Astrocyte (in vitro differentiated cells and primary cell): ENCODE data around the gene DAZAP1. TPM values are rescaled to one million over a fixed set of nuclear protein-coding genes. Genes with fewer than 3 reads are reported as not detected.

Source experiments
- DNase-seq: peaks from one replicate; pipeline ENCODE4 v3.0.0-alpha.2; 2010; ENCODE audit warnings: low read depth
- FAIRE-seq: peaks from 2 replicates; lab custom pipeline; 2011; peaks lifted over from hg19 to GRCh38; lab: Jason Lieb, UNC
- H2AFZ ChIP-seq: 2 replicates; pipeline ENCODE4 v1.6.0; 2012; ENCODE audit warnings: low read depth, low read length, inconsistent platforms
- H3K27ac ChIP-seq: 2 replicates; pipeline ENCODE4 v1.5.1; 2011; ENCODE audit warnings: low read depth, low read length, inconsistent platforms
- H3K27me3 ChIP-seq: 2 replicates; pipeline ENCODE4 v1.6.0; 2011; ENCODE audit warnings: low read length, inconsistent platforms; ENCODE audit not compliant: insufficient read depth
- H3K36me3 ChIP-seq: 2 replicates; pipeline ENCODE4 v1.5.1; 2011; ENCODE audit warnings: low read length, inconsistent platforms; ENCODE audit not compliant: insufficient read depth
- H3K4me1 ChIP-seq: 2 replicates; pipeline ENCODE4 v1.5.1; 2011; ENCODE audit warnings: low read length, inconsistent platforms; ENCODE audit not compliant: insufficient read depth
- H3K4me2 ChIP-seq: 2 replicates; pipeline ENCODE4 v1.6.0; 2012; ENCODE audit warnings: low read length, inconsistent platforms
- H3K4me3 ChIP-seq: 2 replicates; pipeline ENCODE4 v1.5.1; 2011; ENCODE audit warnings: low read depth, mild to moderate bottlenecking, low read length, inconsistent platforms; ENCODE audit not compliant: insufficient read depth
- H3K79me2 ChIP-seq: 2 replicates; pipeline ENCODE4 v1.6.0; 2012; ENCODE audit warnings: mild to moderate bottlenecking, low read length, inconsistent platforms; ENCODE audit not compliant: insufficient read depth
- H3K9ac ChIP-seq: 2 replicates; pipeline ENCODE4 v1.6.0; 2012; ENCODE audit warnings: mild to moderate bottlenecking, low read length, inconsistent platforms
- H3K9me3 ChIP-seq: 2 replicates; pipeline ENCODE4 v1.5.1; 2012; ENCODE audit warnings: low read depth, mild to moderate bottlenecking, low read length, inconsistent platforms; ENCODE audit not compliant: insufficient read depth
- H4K20me1 ChIP-seq: 2 replicates; pipeline ENCODE4 v1.6.0; 2012; ENCODE audit warnings: low read length, inconsistent platforms; ENCODE audit not compliant: insufficient read depth
- H3K27ac Mint-ChIP-seq: one replicate; pipeline ENCODE4 v1.8.0; 2021; ENCODE audit warnings: mild to moderate bottlenecking, mixed read lengths; ENCODE audit not compliant: unreplicated experiment
- H3K27me3 Mint-ChIP-seq: one replicate; pipeline ENCODE4 v1.8.0; 2021; ENCODE audit warnings: low read depth, mixed read lengths; ENCODE audit not compliant: unreplicated experiment
- H3K36me3 Mint-ChIP-seq: one replicate; pipeline ENCODE4 v1.8.0; 2021; ENCODE audit warnings: low read depth, mixed read lengths; ENCODE audit not compliant: unreplicated experiment
- H3K4me1 Mint-ChIP-seq: one replicate; pipeline ENCODE4 v1.8.0; 2021; ENCODE audit warnings: low read depth, mixed read lengths; ENCODE audit not compliant: unreplicated experiment
- H3K4me3 Mint-ChIP-seq: one replicate; pipeline ENCODE4 v1.8.0; 2021; ENCODE audit warnings: mild to moderate bottlenecking, moderate library complexity, mixed read lengths; ENCODE audit not compliant: unreplicated experiment
- H3K9me3 Mint-ChIP-seq: one replicate; pipeline ENCODE4 v1.8.0; 2021; ENCODE audit warnings: mild to moderate bottlenecking, mixed read lengths; ENCODE audit not compliant: unreplicated experiment
- EZH2 ChIP-seq: IDR thresholded peaks from 2 replicates; pipeline ENCODE4 v1.6.1; 2012; ENCODE audit warnings: mild to moderate bottlenecking, low read length, inconsistent platforms; ENCODE audit not compliant: insufficient read depth
- total RNA-seq: library from RNA; stranded (reverse); gene quantifications from 2 replicates; pipeline ENCODE4 v1.2.1, GENCODE V29; 2021
- TF ChIP-seq, protein P1 (sequence below): IDR thresholded peaks from 2 replicates; pipeline ENCODE4 v1.5.1; 2011; ENCODE audit warnings: low read depth, mild to moderate bottlenecking, inconsistent platforms, low read length, moderate library complexity; ENCODE audit not compliant: insufficient read depth

DAZAP1 gene
- total RNA-seq, 1 donor from 2014 or later = 108 TPM

DNA sequence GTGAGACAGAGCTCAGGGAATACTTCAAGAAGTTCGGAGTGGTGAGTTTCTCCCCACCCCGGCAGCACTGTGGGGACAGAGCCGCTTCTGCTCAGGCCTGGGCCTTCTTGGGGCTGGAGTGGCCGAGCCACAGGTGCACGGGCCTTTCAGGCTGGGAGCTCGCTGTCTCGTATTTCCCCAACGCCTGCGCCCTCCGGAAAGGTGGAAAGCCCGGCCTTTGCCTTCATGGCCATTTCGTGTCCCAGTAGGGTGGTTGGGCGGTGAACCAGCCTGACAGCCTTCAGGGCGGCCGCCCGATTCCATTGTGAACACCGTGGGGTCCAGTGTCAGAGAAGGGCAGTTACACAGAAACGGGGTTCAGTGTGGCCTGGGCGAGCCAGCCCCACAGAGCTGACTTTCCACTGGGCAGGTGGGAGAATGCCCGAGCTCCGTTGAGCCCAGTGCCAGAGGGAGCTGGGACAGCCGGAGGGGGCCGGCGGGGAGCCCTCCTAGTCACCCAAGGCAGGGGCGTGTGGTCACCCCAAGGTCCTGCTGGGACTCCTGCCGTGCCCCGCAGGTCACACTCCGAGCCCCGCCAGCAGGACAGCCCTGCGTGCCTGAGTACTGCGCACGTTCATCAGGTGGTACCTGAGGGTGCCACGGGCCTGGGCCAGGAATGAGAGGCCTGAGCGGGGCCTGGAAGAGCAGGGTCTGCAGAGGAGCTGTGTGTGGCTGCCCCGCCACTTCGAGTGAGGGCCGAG, 14.0 kb downstream of the DAZAP1 start:
- no peak for TF ChIP-seq EZH2
- TF ChIP-seq, protein P1, sequence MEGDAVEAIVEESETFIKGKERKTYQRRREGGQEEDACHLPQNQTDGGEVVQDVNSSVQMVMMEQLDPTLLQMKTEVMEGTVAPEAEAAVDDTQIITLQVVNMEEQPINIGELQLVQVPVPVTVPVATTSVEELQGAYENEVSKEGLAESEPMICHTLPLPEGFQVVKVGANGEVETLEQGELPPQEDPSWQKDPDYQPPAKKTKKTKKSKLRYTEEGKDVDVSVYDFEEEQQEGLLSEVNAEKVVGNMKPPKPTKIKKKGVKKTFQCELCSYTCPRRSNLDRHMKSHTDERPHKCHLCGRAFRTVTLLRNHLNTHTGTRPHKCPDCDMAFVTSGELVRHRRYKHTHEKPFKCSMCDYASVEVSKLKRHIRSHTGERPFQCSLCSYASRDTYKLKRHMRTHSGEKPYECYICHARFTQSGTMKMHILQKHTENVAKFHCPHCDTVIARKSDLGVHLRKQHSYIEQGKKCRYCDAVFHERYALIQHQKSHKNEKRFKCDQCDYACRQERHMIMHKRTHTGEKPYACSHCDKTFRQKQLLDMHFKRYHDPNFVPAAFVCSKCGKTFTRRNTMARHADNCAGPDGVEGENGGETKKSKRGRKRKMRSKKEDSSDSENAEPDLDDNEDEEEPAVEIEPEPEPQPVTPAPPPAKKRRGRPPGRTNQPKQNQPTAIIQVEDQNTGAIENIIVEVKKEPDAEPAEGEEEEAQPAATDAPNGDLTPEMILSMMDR = no peak
- Mint-ChIP-seq H3K27ac (peak overlapping the region; percentile 47), H3K36me3 (peaks cover 3% of the 10 kb centered on the region), H3K27me3 (no peaks in the 10 kb centered on the region), H3K4me3 (no peak overlapping the region), H3K9me3 (no peaks in the 10 kb centered on the region), H3K4me1 (peaks cover 16% of the 10 kb centered on the region)
- H3K36me3 ChIP-seq = peaks cover 29% of the 10 kb centered on the region
- H3K9me3 ChIP-seq = no peaks in the 10 kb centered on the region
- peaks cover 95% of the 10 kb centered on the region for H4K20me1 ChIP-seq
- peaks cover 28% of the 10 kb centered on the region for H3K4me1 ChIP-seq
- DNase-seq (no peak), FAIRE-seq (no peak)
- no peaks in the 10 kb centered on the region for H3K27me3 ChIP-seq
- no peak overlapping the region for H3K4me2 ChIP-seq
- H3K79me2 ChIP-seq = peaks cover 95% of the 10 kb centered on the region
- no peak overlapping the region for H3K9ac ChIP-seq
- H2AFZ ChIP-seq = no peak overlapping the region
- H3K4me3 ChIP-seq = no peak overlapping the region
- H3K27ac ChIP-seq = no peak overlapping the region

DNA sequence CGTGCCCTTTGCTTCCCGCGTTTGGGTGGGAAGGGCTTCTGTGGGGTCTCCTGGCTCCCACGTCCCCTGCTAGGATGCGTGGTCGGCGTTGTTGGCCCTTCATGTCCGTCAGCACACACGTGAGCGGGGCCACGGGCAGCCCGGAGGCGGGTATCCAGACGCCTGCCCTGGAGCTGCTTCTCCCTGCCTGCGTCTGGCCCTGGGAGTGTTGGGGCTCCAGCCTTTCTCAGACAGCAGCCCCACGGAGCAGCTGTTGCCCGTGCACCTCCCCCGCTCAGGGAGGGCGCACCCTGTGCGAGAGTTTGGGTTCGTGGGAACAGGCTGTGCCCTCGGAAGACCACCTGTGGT, 14.5 kb downstream of the DAZAP1 start:
- Mint-ChIP-seq H3K9me3 (no peaks in the 10 kb centered on the region), H3K4me3 (no peak overlapping the region), H3K27me3 (no peaks in the 10 kb centered on the region), H3K36me3 (peaks cover 3% of the 10 kb centered on the region), H3K27ac (no peak overlapping the region), H3K4me1 (peaks cover 10% of the 10 kb centered on the region)
- H3K79me2 ChIP-seq = peaks cover 95% of the 10 kb centered on the region
- H3K4me2 ChIP-seq = no peak overlapping the region
- H3K36me3 ChIP-seq = peaks cover 29% of the 10 kb centered on the region
- no peaks in the 10 kb centered on the region for H3K9me3 ChIP-seq
- peaks cover 22% of the 10 kb centered on the region for H3K4me1 ChIP-seq
- peaks cover 95% of the 10 kb centered on the region for H4K20me1 ChIP-seq
- FAIRE-seq = no peak
- no peak overlapping the region for H3K4me3 ChIP-seq
- no peaks in the 10 kb centered on the region for H3K27me3 ChIP-seq
- H3K27ac ChIP-seq = no peak overlapping the region
- no peak overlapping the region for H2AFZ ChIP-seq
- TF ChIP-seq, protein P1 = no peak
- TF ChIP-seq EZH2 = no peak
- DNase-seq = no peak
- H3K9ac ChIP-seq = no peak overlapping the region

DNA sequence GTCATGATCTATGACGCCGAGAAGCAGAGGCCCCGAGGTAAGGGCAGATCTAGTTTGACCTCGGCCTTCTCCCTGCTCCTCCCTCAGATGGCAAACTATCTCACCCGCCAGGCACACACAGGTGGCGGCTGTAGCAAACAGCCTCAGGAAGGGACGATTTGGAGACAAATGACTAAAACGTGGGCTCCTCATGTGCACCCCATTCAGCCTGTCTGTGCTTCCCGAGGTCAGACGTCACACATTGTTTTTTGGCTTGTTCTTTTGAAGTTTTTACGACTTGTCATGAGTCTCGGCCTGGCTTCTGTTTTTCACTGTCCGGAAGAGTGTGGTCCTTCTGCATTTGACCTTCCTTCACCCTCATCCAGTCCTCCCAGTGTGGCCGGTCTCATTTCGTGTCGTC, 15.0 kb downstream of the DAZAP1 start:
- Mint-ChIP-seq H3K36me3 (peaks cover 3% of the 10 kb centered on the region), H3K27me3 (no peaks in the 10 kb centered on the region), H3K9me3 (no peaks in the 10 kb centered on the region), H3K4me1 (peaks cover 6% of the 10 kb centered on the region), H3K4me3 (no peak overlapping the region), H3K27ac (no peak overlapping the region)
- Histone ChIP-seq H3K36me3 (peaks cover 29% of the 10 kb centered on the region), H3K79me2 (peaks cover 95% of the 10 kb centered on the region), H2AFZ (no peak overlapping the region), H3K4me3 (no peak overlapping the region), H3K4me1 (peaks cover 18% of the 10 kb centered on the region), H4K20me1 (peaks cover 95% of the 10 kb centered on the region), H3K27me3 (no peaks in the 10 kb centered on the region), H3K9me3 (no peaks in the 10 kb centered on the region), H3K9ac (no peak overlapping the region), H3K4me2 (no peak overlapping the region), H3K27ac (no peak overlapping the region)
- no peak for FAIRE-seq
- no peak for DNase-seq
- no peak for TF ChIP-seq EZH2
- TF ChIP-seq, protein P1 = no peak
